Upper lobe of left lung (tissue), 6 donors: ENCODE measurements around the gene NEURL1B. TPM values are rescaled to one million over a fixed set of nuclear protein-coding genes. Genes with fewer than 3 reads are reported as not detected.
"Not testable (repeated sequence)": the region's sequence is repeated elsewhere in the genome, so short reads cannot be mapped to it uniquely, and the experiment has no call there.

Source experiments
- ATAC-seq, 2 donors: fragments of 200-7000 bp; cut with Tn5 transposase; one replicate each; pipeline ENCODE4 v1.9.1; 2022; ENCODE audit warnings: mild to moderate bottlenecking in 2 of 2, moderate library complexity in 2 of 2; ENCODE audit not compliant: low FRiP score in 2 of 2
- DNase-seq, 2 donors: peaks; one replicate each; pipeline ENCODE4 v3.0.0-alpha.2; 2019 to 2020
- H3K27ac ChIP-seq, 4 donors: fragments of 200-600 bp; sonication (generic); one replicate each; pipeline ENCODE4 v1.5.1; 2016 to 2019
- H3K27me3 ChIP-seq, 4 donors: fragments of 200-600 bp; sonication (generic); one replicate each; pipeline ENCODE4 v1.5.1; 2017 to 2019
- H3K36me3 ChIP-seq, 4 donors: fragments of 200-600 bp; sonication (generic); one replicate each; pipeline ENCODE4 v1.5.1; 2016 to 2019
- H3K4me1 ChIP-seq, 4 donors: fragments of 200-600 bp; sonication (generic); one replicate each; pipeline ENCODE4 v1.5.1; 2018 to 2019
- H3K4me3 ChIP-seq, 4 donors: fragments of 200-600 bp; sonication (generic); one replicate each; pipeline ENCODE4 v1.5.1; 2017 to 2019; ENCODE audit warnings: mild to moderate bottlenecking in 2 of 4, moderate library complexity in 1 of 4
- H3K9me3 ChIP-seq, 4 donors: fragments of 200-600 bp; sonication (generic); one replicate each; pipeline ENCODE4 v1.5.1; 2018 to 2019
- EP300 ChIP-seq, 4 donors: sonication (generic); formaldehyde crosslinking; IDR thresholded peaks; one replicate each; pipeline ENCODE4 v1.5.1; 2017; ENCODE audit warnings: antibody characterized with exemption in 4 of 4, control low read depth in 2 of 4
- POLR2A ChIP-seq, 4 donors: fragments of 450-650 bp; IDR thresholded peaks; one replicate each; pipeline ENCODE4 v1.5.1; 2016 to 2017; ENCODE audit warnings: antibody characterized with exemption in 4 of 4, mild to moderate bottlenecking in 2 of 4
- POLR2AphosphoS5 ChIP-seq, 2 donors: sonication (generic); formaldehyde crosslinking; IDR thresholded peaks; one replicate each; pipeline ENCODE4 v1.5.1; 2017; ENCODE audit warnings: antibody characterized with exemption in 2 of 2
- WGBS, 2 donors: methylation state at CpG; one replicate each; pipeline ENCODE4 v1.1.5; 2017 to 2018; 5-methylcytosine and 5-hydroxymethylcytosine counted together
- total RNA-seq, 6 donors: library from RNA; depleted of rRNA in 4 of 6; stranded (reverse); fragments of >200 nt in 4 of 6; gene quantifications; one replicate each; pipeline versions ENCODE4 v1.1.0 to v1.2.1, GENCODE V29; 2016 to 2021
- TF ChIP-seq, protein P1 (sequence below), 6 experiments: fragments of 450-650 bp in 4 of 6; fragments of 200-600 bp in 2 of 6; sonication (generic) in 2 of 6; IDR thresholded peaks; one replicate each; pipeline ENCODE4 v1.5.1; 2016 to 2019; ENCODE audit warnings: antibody characterized with exemption in 6 of 6
- donor health status: DM: no; HTN: no; CAD: no; lungs with moderate emphysema.
- donor health status: DM: no; HTN: yes; CAD: no; lungs with severe emphysema.

Gene NEURL1B
- total RNA-seq, 6 donors from 2014 or later = 6.3 to 29.4 (median 15.1) TPM

GRCh38 chr5:172598251-172599203 is 42.5 kb upstream of the NEURL1B start:
- Histone ChIP-seq H3K36me3 (no peaks in the 10 kb centered on the region), H3K9me3 (no peaks in the 10 kb centered on the region), H3K4me3 (no peak overlapping the region), H3K27me3 (no peaks in the 10 kb centered on the region), H3K4me1 (no peaks in the 10 kb centered on the region), H3K27ac (no peak overlapping the region)
- no peak for DNase-seq
- TF ChIP-seq, protein P1, sequence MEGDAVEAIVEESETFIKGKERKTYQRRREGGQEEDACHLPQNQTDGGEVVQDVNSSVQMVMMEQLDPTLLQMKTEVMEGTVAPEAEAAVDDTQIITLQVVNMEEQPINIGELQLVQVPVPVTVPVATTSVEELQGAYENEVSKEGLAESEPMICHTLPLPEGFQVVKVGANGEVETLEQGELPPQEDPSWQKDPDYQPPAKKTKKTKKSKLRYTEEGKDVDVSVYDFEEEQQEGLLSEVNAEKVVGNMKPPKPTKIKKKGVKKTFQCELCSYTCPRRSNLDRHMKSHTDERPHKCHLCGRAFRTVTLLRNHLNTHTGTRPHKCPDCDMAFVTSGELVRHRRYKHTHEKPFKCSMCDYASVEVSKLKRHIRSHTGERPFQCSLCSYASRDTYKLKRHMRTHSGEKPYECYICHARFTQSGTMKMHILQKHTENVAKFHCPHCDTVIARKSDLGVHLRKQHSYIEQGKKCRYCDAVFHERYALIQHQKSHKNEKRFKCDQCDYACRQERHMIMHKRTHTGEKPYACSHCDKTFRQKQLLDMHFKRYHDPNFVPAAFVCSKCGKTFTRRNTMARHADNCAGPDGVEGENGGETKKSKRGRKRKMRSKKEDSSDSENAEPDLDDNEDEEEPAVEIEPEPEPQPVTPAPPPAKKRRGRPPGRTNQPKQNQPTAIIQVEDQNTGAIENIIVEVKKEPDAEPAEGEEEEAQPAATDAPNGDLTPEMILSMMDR (IDR thresholded peaks at IDR 0.05) = no peak
- TF ChIP-seq POLR2A (IDR thresholded peaks at IDR 0.05) = no peak
- no peak for TF ChIP-seq EP300 (IDR thresholded peaks at IDR 0.05)
- TF ChIP-seq POLR2AphosphoS5 (IDR thresholded peaks at IDR 0.05) = no peak
- no peak for ATAC-seq
- 83% methylated on average over 17 to 18 of the region's 18 CpGs for WGBS, 2 donors

DNA sequence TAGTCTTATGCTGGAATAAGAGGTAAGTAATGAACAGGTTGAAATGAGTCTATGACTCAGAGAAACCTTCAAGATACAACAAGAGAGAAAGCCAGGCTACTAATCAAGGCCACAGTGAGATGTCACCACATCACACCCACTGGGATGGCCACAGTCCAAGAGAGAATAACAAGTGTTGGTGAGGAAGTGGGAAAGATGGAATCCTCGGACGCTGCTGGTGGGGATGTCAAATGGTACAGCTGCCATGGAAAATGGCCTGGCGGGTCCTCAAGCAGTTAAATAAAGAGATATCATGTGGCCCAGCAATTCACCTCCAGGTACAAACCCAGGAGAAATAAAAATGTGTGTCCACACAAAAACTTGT is 41.9 kb upstream of the NEURL1B start:
- DNase-seq (no peak), ATAC-seq (no peak)
- no peaks in the 10 kb centered on the region for H3K27me3 ChIP-seq
- H3K9me3 ChIP-seq = no peaks in the 10 kb centered on the region
- H3K4me3 ChIP-seq = no peak overlapping the region
- H3K27ac ChIP-seq = no peak overlapping the region
- no peaks in the 10 kb centered on the region for H3K4me1 ChIP-seq
- WGBS, 2 donors = 73 to 77% methylated on average over 3 of the region's 3 CpGs
- H3K36me3 ChIP-seq = no peaks in the 10 kb centered on the region
- TF ChIP-seq EP300 (IDR thresholded peaks at IDR 0.05) (no peak), POLR2A (IDR thresholded peaks at IDR 0.05) (no peak), POLR2AphosphoS5 (IDR thresholded peaks at IDR 0.05) (no peak)
- TF ChIP-seq, protein P1 (IDR thresholded peaks at IDR 0.05) = no peak

DNA sequence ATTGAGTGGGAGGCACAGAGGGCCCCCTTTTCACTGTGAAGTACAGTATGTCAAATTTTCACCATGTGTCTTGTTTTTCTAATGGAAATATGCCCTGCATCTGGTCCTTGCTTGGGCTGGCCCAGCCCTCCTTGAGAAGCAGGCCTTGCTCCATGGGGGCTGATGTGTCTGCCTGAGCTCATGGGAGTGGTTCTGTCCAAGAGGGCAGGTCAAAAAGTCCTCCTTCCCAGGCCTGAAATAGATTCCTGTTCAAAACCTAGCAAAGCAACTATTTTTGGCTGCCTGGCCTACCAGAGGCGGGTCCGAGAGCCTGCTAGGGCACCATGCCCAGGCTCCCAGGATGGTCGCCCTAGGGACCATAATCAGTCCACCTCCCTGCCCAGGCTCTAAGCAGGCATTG is 40.5 kb upstream of the NEURL1B start:
- Histone ChIP-seq H3K4me3 (no peak overlapping the region), H3K9me3 (no peaks in the 10 kb centered on the region), H3K27ac (peak overlapping the region in 1 of 4 donors; percentile 7), H3K36me3 (no peaks in the 10 kb centered on the region), H3K4me1 (no peaks in the 10 kb centered on the region), H3K27me3 (no peaks in the 10 kb centered on the region)
- DNase-seq = no peak
- 80 to 82% methylated on average over 1 to 3 of the region's 3 CpGs for WGBS, 2 donors
- TF ChIP-seq POLR2A (IDR thresholded peaks at IDR 0.05) (no peak), EP300 (IDR thresholded peaks at IDR 0.05) (no peak), POLR2AphosphoS5 (IDR thresholded peaks at IDR 0.05) (no peak)
- TF ChIP-seq, protein P1 (IDR thresholded peaks at IDR 0.05) = no peak
- no peak for ATAC-seq

- H3K4me3 ChIP-seq, ATAC-seq, H3K27me3 ChIP-seq, H3K36me3 ChIP-seq, DNase-seq, H3K4me1 ChIP-seq, H3K27ac ChIP-seq, H3K9me3 ChIP-seq: not testable (repeated sequence)
- WGBS, 2 donors = 94 to 100% methylated on average over 2 to 7 of the region's 7 CpGs
These were observed 39.5 kb upstream of the NEURL1B start for GRCh38 chr5:172601576-172601975.

DNA sequence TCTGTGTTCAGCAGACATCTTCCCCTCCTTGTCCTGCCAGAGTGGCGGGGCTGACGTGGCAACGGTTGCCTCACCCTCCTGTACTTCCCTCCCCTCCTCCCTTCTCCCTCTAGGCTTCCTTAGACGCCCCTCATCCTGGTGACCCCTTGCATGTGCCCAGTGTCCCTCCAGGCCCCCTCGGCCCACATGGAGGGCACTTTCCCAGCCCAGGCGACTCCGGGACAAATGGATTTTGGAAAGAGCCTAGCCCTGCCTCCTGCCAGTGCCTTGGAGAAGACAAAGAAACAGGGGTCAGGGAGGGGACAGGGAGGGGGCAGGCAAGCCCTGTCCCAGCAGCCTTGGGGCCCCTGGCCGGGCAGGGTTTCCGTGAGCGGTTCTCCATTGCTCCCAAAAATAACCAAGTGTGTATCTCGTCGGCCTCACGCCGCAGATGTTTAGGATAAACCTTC is 38.3 kb upstream of the NEURL1B start:
- no peak for DNase-seq
- Histone ChIP-seq H3K36me3 (no peaks in the 10 kb centered on the region), H3K9me3 (no peaks in the 10 kb centered on the region), H3K4me1 (no peaks in the 10 kb centered on the region), H3K4me3 (no peak overlapping the region), H3K27ac (peak overlapping the region; percentile 44 to 69 (median 58)), H3K27me3 (no peaks in the 10 kb centered on the region)
- ATAC-seq = no peak
- 75 to 77% methylated on average over 13 to 14 of the region's 14 CpGs for WGBS, 2 donors
- TF ChIP-seq, protein P1 (IDR thresholded peaks at IDR 0.05) = no peak
- TF ChIP-seq POLR2AphosphoS5 (IDR thresholded peaks at IDR 0.05) = no peak
- TF ChIP-seq EP300 (IDR thresholded peaks at IDR 0.05) = no peak
- no peak for TF ChIP-seq POLR2A (IDR thresholded peaks at IDR 0.05)
